Vagina (tissue), 2 donors: ENCODE data around the gene C1QTNF1.

Source experiments
- POLR2A ChIP-seq, 2 donors: fragments of 450-650 bp; IDR thresholded peaks; one replicate each; pipeline ENCODE4 v1.6.1; 2017; ENCODE audit warnings: antibody characterized with exemption in 2 of 2, mild to moderate bottlenecking in 2 of 2, moderate library complexity in 2 of 2
- POLR2AphosphoS5 ChIP-seq, 2 donors: sonication (generic); formaldehyde crosslinking; IDR thresholded peaks; one replicate each; pipeline ENCODE4 v1.9.0; 2017; ENCODE audit warnings: antibody characterized with exemption in 2 of 2, mild to moderate bottlenecking in 2 of 2, low read depth in 1 of 2; ENCODE audit not compliant: insufficient read depth in 1 of 2
- TF ChIP-seq, protein P1 (sequence below), 3 experiments: fragments of 450-650 bp in 2 of 3; fragments of 200-600 bp in 1 of 3; sonication (generic) in 1 of 3; IDR thresholded peaks; one replicate each; pipeline ENCODE4 v1.5.1; 2017 to 2019; ENCODE audit warnings: antibody characterized with exemption in 3 of 3, mild to moderate bottlenecking in 2 of 3, moderate library complexity in 2 of 3

DNA sequence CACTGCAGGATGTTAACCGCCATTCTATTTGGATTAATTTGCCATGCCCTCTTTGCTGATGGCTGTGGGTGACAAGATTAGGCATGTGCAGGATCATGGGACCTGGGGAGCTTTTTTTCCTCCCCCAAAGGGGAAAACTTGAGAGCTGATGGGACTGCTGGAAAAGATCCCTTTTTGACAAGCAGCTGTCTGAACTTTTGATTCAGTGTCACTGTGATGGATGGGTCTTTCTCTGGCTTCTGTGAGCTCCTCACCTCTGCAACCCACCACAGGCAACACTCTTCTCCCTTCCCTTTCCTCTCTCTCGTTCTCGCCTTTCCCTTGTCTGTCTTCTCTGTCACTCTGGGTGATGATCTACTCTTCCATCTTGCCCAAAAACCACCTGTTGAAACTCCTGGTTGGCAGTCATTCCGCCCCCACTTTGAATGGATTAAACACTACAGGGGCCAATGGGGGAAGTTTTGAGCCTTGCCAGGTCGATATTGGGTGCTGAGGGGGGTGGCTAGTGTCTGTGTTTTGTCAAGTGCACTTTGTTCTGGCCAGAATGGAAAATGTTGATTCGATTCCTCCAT, 11.3 kb upstream of the C1QTNF1 start:
- TF ChIP-seq, protein P1, sequence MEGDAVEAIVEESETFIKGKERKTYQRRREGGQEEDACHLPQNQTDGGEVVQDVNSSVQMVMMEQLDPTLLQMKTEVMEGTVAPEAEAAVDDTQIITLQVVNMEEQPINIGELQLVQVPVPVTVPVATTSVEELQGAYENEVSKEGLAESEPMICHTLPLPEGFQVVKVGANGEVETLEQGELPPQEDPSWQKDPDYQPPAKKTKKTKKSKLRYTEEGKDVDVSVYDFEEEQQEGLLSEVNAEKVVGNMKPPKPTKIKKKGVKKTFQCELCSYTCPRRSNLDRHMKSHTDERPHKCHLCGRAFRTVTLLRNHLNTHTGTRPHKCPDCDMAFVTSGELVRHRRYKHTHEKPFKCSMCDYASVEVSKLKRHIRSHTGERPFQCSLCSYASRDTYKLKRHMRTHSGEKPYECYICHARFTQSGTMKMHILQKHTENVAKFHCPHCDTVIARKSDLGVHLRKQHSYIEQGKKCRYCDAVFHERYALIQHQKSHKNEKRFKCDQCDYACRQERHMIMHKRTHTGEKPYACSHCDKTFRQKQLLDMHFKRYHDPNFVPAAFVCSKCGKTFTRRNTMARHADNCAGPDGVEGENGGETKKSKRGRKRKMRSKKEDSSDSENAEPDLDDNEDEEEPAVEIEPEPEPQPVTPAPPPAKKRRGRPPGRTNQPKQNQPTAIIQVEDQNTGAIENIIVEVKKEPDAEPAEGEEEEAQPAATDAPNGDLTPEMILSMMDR (IDR thresholded peaks at IDR 0.05) = no peak
- TF ChIP-seq POLR2A (IDR thresholded peaks at IDR 0.05) (no peak), POLR2AphosphoS5 (IDR thresholded peaks at IDR 0.05; ENCODE audit: insufficient read depth in 1 of 2, low read depth in 1 of 2) (no peak)
